ENCODE data around the gene LRP1.

The LRP1 gene

DNA sequence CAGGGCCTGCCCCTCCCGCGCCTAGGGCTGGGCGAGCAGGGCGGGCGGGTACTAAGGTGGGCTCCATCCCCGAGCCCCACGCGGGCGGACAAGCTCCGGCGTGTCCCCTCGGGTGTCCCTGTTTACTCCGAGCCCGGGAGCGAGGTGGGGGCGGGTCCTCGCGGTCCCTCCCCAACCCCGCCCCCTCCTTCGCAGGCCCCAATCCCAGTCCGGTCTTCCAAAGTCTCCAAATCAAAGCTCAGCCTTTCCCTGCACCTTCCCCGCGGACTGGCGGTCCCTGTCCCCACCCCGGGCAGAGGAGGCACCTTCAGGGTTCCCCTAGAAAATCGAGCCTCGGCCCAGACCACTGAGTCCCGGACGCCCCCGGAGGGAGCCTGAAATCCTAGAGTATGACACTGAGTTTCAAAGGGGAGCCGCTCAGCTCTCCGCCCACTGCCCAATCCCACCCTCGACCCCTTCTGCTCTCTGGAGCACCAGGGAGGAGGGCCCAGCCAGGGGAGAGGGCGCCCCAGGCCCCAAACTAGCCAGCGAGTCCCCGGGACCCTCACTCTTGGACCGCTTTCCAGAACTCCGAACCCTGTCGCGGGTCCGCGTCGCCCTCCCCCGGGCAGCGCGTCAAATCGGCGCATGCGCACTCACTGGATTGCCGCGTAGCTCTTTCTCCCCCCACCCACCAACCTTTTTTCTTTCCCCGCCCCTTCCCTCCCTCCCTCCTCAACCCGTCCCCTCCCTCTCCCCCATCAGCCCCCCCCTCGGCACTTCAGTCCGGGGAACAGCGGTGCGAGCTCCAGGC, at the start of gene LRP1:
LRP1 (plus strand) TSS at position 758 of the 793 bp plus-strand sequence. CDS start 482 bp downstream, outside the sequence.
- TF ChIP-seq, protein P1, sequence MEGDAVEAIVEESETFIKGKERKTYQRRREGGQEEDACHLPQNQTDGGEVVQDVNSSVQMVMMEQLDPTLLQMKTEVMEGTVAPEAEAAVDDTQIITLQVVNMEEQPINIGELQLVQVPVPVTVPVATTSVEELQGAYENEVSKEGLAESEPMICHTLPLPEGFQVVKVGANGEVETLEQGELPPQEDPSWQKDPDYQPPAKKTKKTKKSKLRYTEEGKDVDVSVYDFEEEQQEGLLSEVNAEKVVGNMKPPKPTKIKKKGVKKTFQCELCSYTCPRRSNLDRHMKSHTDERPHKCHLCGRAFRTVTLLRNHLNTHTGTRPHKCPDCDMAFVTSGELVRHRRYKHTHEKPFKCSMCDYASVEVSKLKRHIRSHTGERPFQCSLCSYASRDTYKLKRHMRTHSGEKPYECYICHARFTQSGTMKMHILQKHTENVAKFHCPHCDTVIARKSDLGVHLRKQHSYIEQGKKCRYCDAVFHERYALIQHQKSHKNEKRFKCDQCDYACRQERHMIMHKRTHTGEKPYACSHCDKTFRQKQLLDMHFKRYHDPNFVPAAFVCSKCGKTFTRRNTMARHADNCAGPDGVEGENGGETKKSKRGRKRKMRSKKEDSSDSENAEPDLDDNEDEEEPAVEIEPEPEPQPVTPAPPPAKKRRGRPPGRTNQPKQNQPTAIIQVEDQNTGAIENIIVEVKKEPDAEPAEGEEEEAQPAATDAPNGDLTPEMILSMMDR (IDR thresholded peaks at IDR 0.05) = no peak

DNA sequence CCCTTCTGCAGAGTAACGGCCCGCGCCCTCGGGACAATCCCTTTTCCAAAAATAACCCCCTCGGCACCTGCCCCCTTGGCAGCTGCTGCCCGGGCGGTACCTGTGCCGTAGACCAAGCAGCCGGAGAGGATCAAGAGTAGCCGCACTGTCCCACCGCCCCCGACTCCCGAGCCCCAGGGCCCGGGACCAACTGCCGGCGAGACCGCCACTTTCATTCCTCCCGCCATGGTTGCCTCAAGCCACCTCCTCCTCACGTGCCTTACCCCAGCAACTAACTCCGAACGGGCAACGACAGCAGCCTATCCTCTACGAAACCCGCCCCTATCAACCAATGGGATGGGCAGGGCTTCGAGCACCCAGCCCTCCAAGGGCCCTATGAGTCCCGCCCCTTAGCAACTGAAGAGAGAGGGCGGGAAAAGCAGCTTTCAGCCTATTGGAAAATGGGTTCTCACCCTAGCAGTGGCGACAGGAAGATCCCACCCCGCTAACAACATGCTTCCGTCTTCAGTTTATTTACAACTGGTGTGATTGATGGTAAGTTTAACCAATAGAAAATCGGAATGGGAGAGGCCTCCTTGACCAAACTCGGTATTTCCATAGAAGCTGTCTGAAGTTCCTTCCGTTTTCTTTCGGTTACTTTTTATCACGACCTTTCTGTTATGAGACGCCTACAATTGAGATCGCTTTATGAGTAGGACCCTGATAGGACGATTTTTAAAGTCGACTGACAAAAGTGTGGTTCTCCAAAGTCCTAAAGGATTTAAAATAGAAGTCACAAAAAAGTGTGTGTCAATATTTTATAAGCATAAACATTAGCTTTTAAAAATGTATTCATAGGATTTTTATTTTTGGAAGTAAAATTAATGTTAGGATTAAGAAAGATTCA, 49.5 kb upstream of the LRP1 start, which contains the start of gene NEMP1:
NEMP1 (minus strand) TSS at position 273 of the 886 bp plus-strand sequence; CDS start at position 227, 46 bp downstream.
- TF ChIP-seq, protein P1 (IDR thresholded peaks at IDR 0.05) = no peak

DNA sequence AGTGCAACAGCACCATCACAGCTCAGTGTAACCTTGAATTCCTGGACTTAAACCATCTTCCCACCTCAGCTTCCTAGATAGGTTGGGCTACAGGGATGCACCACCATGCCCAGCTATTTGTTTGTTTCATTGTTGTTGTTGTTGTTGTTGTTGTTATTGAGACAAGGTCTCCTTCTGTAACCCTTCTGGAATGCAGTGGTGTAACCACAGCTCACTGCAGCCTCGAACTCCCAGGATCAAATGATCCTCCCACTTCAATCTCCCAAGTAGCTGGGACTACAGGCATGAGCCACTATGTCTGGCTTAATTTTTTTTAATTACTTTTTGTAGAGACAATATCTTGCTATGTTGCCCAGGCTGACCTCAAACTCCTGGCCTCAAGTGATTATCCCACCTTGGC, 48.5 kb upstream of the LRP1 start:
- TF ChIP-seq, protein P1 (IDR thresholded peaks at IDR 0.05) = no peak

DNA sequence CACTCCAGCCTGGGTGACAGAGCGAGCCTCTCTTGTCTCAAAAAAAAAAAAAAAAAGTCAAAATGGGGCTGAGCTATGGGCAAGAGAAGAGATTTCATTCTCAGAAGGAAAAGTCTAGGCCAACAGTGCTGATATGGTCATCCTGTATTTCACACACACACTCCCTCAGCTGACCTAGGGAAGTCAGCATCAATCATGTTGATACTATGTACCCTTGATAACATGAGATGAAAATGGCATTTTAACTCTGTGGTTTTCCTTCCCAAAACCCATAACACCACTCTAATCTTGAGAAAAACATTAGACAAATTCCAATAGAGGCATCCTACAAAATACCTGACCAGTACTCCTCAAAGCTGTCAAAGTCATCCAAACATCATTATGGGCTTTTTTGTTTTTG, 47.4 kb upstream of the LRP1 start:
- TF ChIP-seq, protein P1 (IDR thresholded peaks at IDR 0.05) = no peak

DNA sequence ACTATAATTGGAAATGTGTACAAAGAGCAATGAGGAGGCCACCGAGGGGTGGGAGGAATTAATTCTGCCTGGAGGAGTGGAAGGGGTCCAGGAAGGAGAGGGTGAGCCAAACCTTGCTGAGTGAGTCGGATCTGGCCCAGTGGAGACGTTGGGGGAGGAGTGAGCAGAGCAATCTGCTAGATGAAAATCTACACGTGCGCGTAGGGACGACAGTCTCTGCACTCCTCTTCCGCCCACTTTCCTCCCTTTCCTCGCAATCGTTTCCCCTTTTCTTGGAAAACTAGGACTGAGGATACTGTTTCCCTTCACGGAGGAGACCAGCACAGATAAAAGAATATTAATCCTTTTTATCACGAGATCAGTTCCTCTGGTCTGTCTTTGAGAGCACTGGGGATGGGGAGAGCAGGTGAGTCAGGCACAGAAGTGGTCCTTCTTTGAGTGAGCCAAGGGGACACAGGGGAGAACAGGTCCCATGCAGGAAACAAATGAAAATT, 42.2 kb upstream of the LRP1 start:
- TF ChIP-seq, protein P1 (IDR thresholded peaks at IDR 0.05) = no peak

DNA sequence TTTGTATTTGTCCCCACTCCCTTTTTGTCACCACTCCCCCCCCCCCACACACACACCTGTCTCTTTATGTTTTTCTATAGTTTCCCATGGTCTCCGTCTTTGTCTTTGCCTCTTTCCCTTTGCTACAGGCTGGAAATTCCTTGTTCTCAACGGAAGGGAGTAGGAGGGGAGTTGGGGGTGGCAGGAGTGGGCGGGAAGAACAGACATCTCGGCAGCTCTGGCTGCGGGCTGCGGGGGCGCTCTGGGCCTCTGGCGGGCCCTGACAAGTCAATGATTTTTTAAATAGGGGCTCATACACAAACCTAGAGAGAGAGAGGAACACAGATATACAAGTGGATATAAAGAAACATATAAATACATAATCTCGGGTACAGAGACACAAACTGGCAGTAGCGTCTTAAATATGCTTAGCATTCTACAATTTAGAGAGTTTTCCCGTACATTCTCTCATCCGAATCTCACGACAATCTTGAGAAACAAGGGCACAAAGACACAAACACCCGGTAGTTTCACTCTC, 41.7 kb upstream of the LRP1 start:
- TF ChIP-seq, protein P1 (IDR thresholded peaks at IDR 0.05) = no peak

DNA sequence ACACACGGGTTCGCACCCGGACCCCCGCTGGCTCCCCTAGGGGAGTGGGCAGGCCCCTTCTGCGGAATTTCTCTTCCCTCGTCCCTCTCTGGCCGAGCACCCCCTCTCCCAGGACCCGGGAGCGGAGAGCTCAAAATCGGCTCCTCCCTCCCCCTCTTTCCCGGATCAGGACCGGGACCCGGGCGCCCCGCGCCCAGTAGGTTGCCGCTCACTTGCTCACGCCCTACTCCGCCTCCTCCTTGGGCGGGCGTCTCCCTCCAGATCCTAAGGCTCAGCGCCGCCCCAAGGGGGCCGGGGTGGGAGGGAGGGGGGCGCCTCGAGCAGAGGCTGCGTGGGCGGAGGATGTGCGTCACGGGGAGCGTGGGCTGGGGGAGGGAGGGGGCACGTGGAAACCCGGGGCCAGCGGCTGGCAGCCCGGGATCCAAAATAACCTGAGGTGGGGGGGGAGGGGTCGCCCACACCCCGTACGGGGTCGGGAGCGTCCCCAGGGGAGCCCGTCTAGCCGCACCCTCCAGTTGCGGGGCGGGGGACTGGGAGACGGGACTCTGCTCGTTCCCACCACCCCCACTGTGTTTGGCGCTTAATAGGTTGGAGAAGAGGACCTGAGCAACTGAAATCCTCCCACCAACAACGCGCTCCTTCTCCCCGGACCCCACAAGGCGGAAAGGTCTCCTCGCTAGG, 41.1 kb upstream of the LRP1 start:
- TF ChIP-seq, protein P1 (IDR thresholded peaks at IDR 0.05) = no peak

Data from LNCAP (cell line).